Vagina (tissue), 2 donors: ENCODE measurements around the gene AMOTL1.

Experiments
- CTCF ChIP-seq, 3 experiments: fragments of 450-650 bp in 2 of 3; fragments of 200-600 bp in 1 of 3; sonication (generic) in 1 of 3; IDR thresholded peaks; one replicate each; pipeline ENCODE4 v1.5.1; 2017 to 2019; ENCODE audit warnings: antibody characterized with exemption in 3 of 3, mild to moderate bottlenecking in 2 of 3, moderate library complexity in 2 of 3
- POLR2AphosphoS5 ChIP-seq, 2 donors: sonication (generic); formaldehyde crosslinking; IDR thresholded peaks; one replicate each; pipeline ENCODE4 v1.9.0; 2017; ENCODE audit warnings: antibody characterized with exemption in 2 of 2, mild to moderate bottlenecking in 2 of 2, low read depth in 1 of 2; ENCODE audit not compliant: insufficient read depth in 1 of 2

- TF ChIP-seq POLR2AphosphoS5 (IDR thresholded peaks at IDR 0.05; ENCODE audit: insufficient read depth in 1 of 2, low read depth in 1 of 2) (no peak), CTCF (IDR thresholded peaks at IDR 0.05) (no peak)
Observed at GRCh38 chr11:94862926-94863880, 95.0 kb downstream of the AMOTL1 start.
